K562 (cell line): ENCODE measurements around the gene TLNRD1. TPM values are rescaled to one million over a fixed set of nuclear protein-coding genes. Genes with fewer than 3 reads are reported as not detected.

Source experiments
- ATAC-seq: fragments of 200-7000 bp; cut with Tn5 transposase; 3 replicates; pipeline ENCODE4 v1.9.1; 2020; ENCODE audit warnings: moderate library complexity
- BruUV-seq: library from RNA; stranded (reverse); fragments of 400-500 nt; replicated peaks from 2 replicates; lab custom pipeline; 2021; lab: Mats Ljungman, UMichigan
- CTCF ChIA-PET: fragments of 300-600 bp; formaldehyde crosslinking; extraction: SDS; loops from one replicate; lab custom pipeline; 2021; ENCODE audit warnings: low intra/inter-chr PET ratio; lab: Yijun Ruan, JAX
- POLR2A ChIA-PET: fragments of 300-600, 350-650 bp; sonication (Branson Sonifier 250); formaldehyde crosslinking; extraction: SDS; loops from one replicate; lab custom pipeline; 2021; ENCODE audit warnings: antibody characterized with exemption, inconsistent platforms; lab: Yijun Ruan, JAX
- DNase-seq, 4 experiments: peaks; one replicate each; pipeline versions ENCODE4 v3.0.0 to v3.0.0-alpha.2; 2011 to 2018; ENCODE audit warnings: low spot score in 3 of 4, mixed read lengths in 3 of 4; ENCODE audit errors: extremely low read depth in 1 of 4
- FAIRE-seq: peaks from 2 replicates; lab custom pipeline; 2011; peaks lifted over from hg19 to GRCh38; lab: Jason Lieb, UNC
- H2AFZ ChIP-seq: 2 replicates; pipeline ENCODE4 v1.6.0; 2011; ENCODE audit warnings: low read depth, low read length, control low read depth, inconsistent platforms
- H3K27ac ChIP-seq: fragments of 200-600 bp; 3 replicates; pipeline ENCODE4 v1.8.0; 2011; ENCODE audit warnings: low read depth, mild to moderate bottlenecking, control low read depth, inconsistent platforms, low read length, moderate library complexity, mixed read lengths; ENCODE audit errors: extremely low read depth
- H3K27me3 ChIP-seq, 2 experiments: fragments of 300-600 bp in 1 of 2; 2 replicates in 1 of 2; 3 replicates in 1 of 2; pipeline versions ENCODE4 v1.6.0 to v1.8.0; 2011; ENCODE audit warnings: inconsistent platforms in 2 of 2, low read length in 2 of 2, mild to moderate bottlenecking in 1 of 2, mixed read lengths in 1 of 2, moderate library complexity in 1 of 2; ENCODE audit not compliant: control insufficient read depth in 2 of 2, insufficient read depth in 2 of 2
- H3K36me3 ChIP-seq: fragments of 300-600 bp; 3 replicates; pipeline ENCODE4 v1.8.0; 2011; ENCODE audit warnings: mild to moderate bottlenecking, low read length, inconsistent platforms; ENCODE audit not compliant: control insufficient read depth, insufficient read depth
- H3K4me1 ChIP-seq, 2 experiments: fragments of 200-600 bp in 1 of 2; replicated peaks in 1 of 2; 2 replicates in 1 of 2; 3 replicates in 1 of 2; pipeline versions ENCODE4 v1.5.1 to v1.8.0; 2011; ENCODE audit warnings: inconsistent platforms in 2 of 2, low read length in 2 of 2, mild to moderate bottlenecking in 1 of 2, mixed read lengths in 1 of 2, moderate library complexity in 1 of 2; ENCODE audit not compliant: control insufficient read depth in 2 of 2, insufficient read depth in 2 of 2
- H3K4me2 ChIP-seq: 2 replicates; pipeline ENCODE4 v1.6.1; 2011; ENCODE audit warnings: low read length, control low read depth, inconsistent platforms, mixed read lengths; ENCODE audit not compliant: insufficient read depth
- H3K4me3 ChIP-seq: fragments of 200-600 bp; sonication (generic), shearing (Covaris generic); 2 replicates; pipeline ENCODE4 v1.5.1; 2016; ENCODE audit warnings: control low read depth, inconsistent platforms
- H3K79me2 ChIP-seq: fragments of 200-600 bp; 3 replicates; pipeline ENCODE4 v1.8.0; 2011; ENCODE audit warnings: low read length, inconsistent platforms; ENCODE audit not compliant: control insufficient read depth, insufficient read depth
- H3K9ac ChIP-seq, 2 experiments: 2 replicates each; pipeline versions ENCODE4 v1.6.0 to v1.6.1; 2011; ENCODE audit warnings: low read depth in 2 of 2, low read length in 2 of 2, control low read depth in 1 of 2, inconsistent platforms in 1 of 2, mild to moderate bottlenecking in 1 of 2, mixed read lengths in 1 of 2; ENCODE audit not compliant: insufficient read depth in 1 of 2
- H3K9me1 ChIP-seq: one replicate; pipeline ENCODE4 v1.6.0; 2011; ENCODE audit warnings: inconsistent platforms, mild to moderate bottlenecking, low read length, moderate library complexity; ENCODE audit not compliant: control insufficient read depth, insufficient read depth
- H3K9me3 ChIP-seq: replicated peaks from 2 replicates; pipeline ENCODE4 v1.5.1; 2011; ENCODE audit warnings: low read depth, low read length, inconsistent platforms; ENCODE audit not compliant: control insufficient read depth, insufficient read depth
- H4K20me1 ChIP-seq: replicated peaks from 2 replicates; pipeline ENCODE4 v1.6.1; 2011; ENCODE audit warnings: low read length, inconsistent platforms, mixed read lengths; ENCODE audit not compliant: control insufficient read depth, insufficient read depth
- ARID1B ChIP-seq: fragments of 450-650 bp; IDR thresholded peaks from 2 replicates; pipeline ENCODE4 v1.6.1; 2016; ENCODE audit warnings: antibody characterized with exemption, mild to moderate bottlenecking, inconsistent platforms
- ATF7 ChIP-seq: fragments of 450-650 bp; IDR thresholded peaks from 2 replicates; pipeline ENCODE4 v1.7.1; 2014; ENCODE audit warnings: mild to moderate bottlenecking, moderate library complexity
- CBFA2T2 ChIP-seq: fragments of 450-650 bp; conservative IDR thresholded peaks from 2 replicates; pipeline ENCODE4 v1.6.1; 2017; ENCODE audit warnings: mild to moderate bottlenecking
- EP300 ChIP-seq: IDR thresholded peaks from 2 replicates; pipeline ENCODE4 v1.6.1; 2012; ENCODE audit warnings: low read length, improper control_type of control experiment
- GATA2 ChIP-seq: sonication (generic); formaldehyde crosslinking; IDR thresholded peaks from 2 replicates; pipeline ENCODE4 v1.4.0; 2020; ENCODE audit warnings: mild to moderate bottlenecking, missing genetic modification reagents
- MEF2A ChIP-seq: IDR thresholded peaks from 2 replicates; pipeline ENCODE4 v1.6.1; 2011; ENCODE audit warnings: low read depth, mild to moderate bottlenecking, low read length, moderate library complexity; ENCODE audit not compliant: control insufficient read depth
- NRF1 ChIP-seq, 2 experiments: fragments of 450-650 bp; IDR thresholded peaks in 1 of 2; conservative IDR thresholded peaks in 1 of 2; 2 replicates each; pipeline ENCODE4 v1.6.1; 2014; ENCODE audit warnings: mild to moderate bottlenecking in 2 of 2
- SOX6 ChIP-seq: fragments of 450-650 bp; IDR thresholded peaks from 2 replicates; pipeline ENCODE4 v1.6.1; 2014; ENCODE audit warnings: mild to moderate bottlenecking
- TAL1 ChIP-seq: fragments of 450-650 bp; IDR thresholded peaks from 2 replicates; pipeline ENCODE4 v1.6.1; 2016; ENCODE audit warnings: mild to moderate bottlenecking
- TCF3 ChIP-seq: sonication (generic); formaldehyde crosslinking; IDR thresholded peaks from 2 replicates; pipeline ENCODE4 v1.4.0; 2020; ENCODE audit warnings: mild to moderate bottlenecking, missing genetic modification reagents
- TEAD4 ChIP-seq, 2 experiments: sonication (generic) in 1 of 2; formaldehyde crosslinking in 1 of 2; IDR thresholded peaks; 2 replicates each; pipeline versions ENCODE4 v1.6.1 to v1.8.0; 2012 to 2022; ENCODE audit warnings: borderline replicate concordance in 1 of 2, inconsistent platforms in 1 of 2, low read length in 1 of 2, mild to moderate bottlenecking in 1 of 2, missing genetic modification reagents in 1 of 2
- ZFP36 ChIP-seq: fragments of 150-350 bp; IDR thresholded peaks from 2 replicates; pipeline ENCODE4 v1.6.1; 2018; ENCODE audit warnings: low read length, low read depth; ENCODE audit not compliant: partially characterized antibody
- ZNF134 ChIP-seq: fragments of 250-450 bp; sonication (Bioruptor Pico); conservative IDR thresholded peaks from 2 replicates; pipeline ENCODE4 v1.4.0; 2020
- WGBS: fragments of 100-300 bp; shearing (Covaris generic); methylation state at CpG from one replicate; pipeline ENCODE4 v1.1.6; 2016; ENCODE audit warnings: low coverage, mixed read lengths; ENCODE audit not compliant: insufficient coverage; ENCODE audit errors: missing lambda C conversion rate; 5-methylcytosine and 5-hydroxymethylcytosine counted together
- in situ Hi-C: fragments of 300-500 bp; cut with MboI; formaldehyde crosslinking; loops from 4 replicates; pipeline ENCODE4 v1.15.0; 2018; ENCODE audit warnings: inconsistent platforms, mixed read lengths
- intact Hi-C: fragments of 100-400 bp; cut with micrococcal nuclease; formaldehyde crosslinking; loops from 2 replicates; pipeline ENCODE4 v1.14.2; 2022
- polyA plus RNA-seq, 8 experiments: library from polyadenylated mRNA; depleted of rRNA in 4 of 8; stranded (reverse) in 5 of 8; unstranded in 3 of 8; fragments of >200 nt; fragmentation: Nextera tagmentation in 2 of 8; fragmentation: Illumina TruSeq in 1 of 8; extraction: Ambion mirVana in 2 of 8; extraction: Trizol in 1 of 8; gene quantifications; 2 replicates each; pipeline versions ENCODE4 v1.2.1 to v1.2.3, GENCODE V29; 2011 to 2014; ENCODE audit warnings: inconsistent platforms in 1 of 8, missing spikeins in 1 of 8
- total RNA-seq, 7 experiments: library from RNA; depleted of rRNA in 6 of 7; stranded (reverse); fragments of >200 nt in 6 of 7; fragmentation: Illumina TruSeq in 2 of 7; extraction: Trizol in 2 of 7; gene quantifications; 2 replicates each; pipeline versions ENCODE4 v1.2.1 to v1.2.3, GENCODE V29; 2011 to 2021; ENCODE audit warnings: low replicate concordance in 1 of 7
- TF ChIP-seq, protein P1 (sequence below): fragments of 450-650 bp; IDR thresholded peaks from 2 replicates; pipeline ENCODE4 v1.6.1; 2018; ENCODE audit not compliant: partially characterized antibody
- TF ChIP-seq, protein P2 (sequence below): fragments of 250-450 bp; sonication (Bioruptor Pico); IDR thresholded peaks from 2 replicates; pipeline ENCODE4 v1.8.0; 2022; ENCODE audit warnings: inconsistent platforms, mild to moderate bottlenecking, moderate library complexity, borderline replicate concordance

The TLNRD1 gene
- total and polyA plus RNA-seq, 9 of the 15 experiments (the other 6 are each of a cell fraction or from before 2014, with no cell fraction given): 1.1 to 33.1 (median 5.7) TPM

DNA sequence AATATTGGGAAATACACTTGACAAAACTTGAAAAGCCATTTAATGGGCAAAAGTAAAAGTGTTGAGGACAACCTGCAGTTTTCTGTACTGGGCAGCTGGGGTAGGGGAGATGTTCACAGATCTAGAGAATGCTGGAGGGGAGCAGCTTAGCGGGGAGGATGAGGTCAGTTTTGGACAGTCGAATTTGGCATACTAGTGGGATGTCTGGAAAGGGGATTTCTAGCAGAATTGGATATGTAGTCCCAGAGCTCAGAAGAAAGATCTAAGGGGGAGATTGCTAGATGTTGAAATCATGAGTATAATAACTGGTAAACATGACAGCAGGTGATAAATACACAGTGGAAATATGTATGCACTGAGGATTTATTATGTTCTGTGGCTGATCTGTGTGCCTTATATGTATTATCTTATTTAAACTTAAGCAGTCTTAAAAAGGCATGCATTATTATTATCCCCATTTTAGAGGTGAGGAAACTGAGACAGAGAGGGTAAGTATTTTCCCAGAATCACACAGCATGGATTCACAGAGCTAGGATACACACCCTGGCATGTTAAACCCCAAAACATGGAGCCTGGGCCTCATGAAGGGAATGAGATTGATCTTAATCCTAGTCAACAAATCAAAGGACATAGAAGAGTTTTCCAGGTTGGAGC, 42.7 kb downstream of the TLNRD1 start (continued):
- TF ChIP-seq ZFP36: peak; percentile 8
- TF ChIP-seq, all 486 proteins: peak for 6

DNA sequence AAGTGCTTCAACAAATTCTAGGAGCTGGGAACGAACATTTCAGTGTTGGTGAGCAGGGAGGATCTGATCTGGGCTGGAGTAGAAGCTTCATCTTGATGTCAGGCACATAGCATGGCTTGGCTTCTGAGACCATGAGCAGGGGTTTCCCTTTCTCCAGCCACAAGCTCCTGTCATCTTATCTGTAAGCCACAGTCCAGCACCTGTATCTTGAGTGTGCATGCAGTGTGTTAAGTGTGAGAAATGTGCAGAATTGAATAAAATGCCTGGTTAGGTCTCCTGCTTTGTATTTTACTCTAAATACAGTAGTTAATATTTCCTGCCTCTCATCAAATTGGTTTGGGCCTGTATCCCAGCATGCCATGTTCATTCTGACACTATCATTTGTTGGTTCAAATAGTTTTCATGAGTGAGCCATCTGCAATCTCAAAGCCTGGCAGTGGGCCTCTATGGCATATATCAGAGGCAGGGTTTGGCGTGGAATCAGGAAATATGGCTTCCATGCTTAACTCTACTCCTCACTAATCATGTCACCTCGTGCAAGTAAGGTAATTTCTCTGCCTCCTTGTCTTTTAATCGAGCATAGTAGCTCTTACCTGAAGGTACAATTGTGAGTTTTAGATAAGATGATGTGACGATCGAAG, 43.3 kb downstream of the TLNRD1 start:
- Histone ChIP-seq H3K9me3 (no peaks in the 10 kb centered on the region), H3K27me3 (no peaks in the 10 kb centered on the region), H3K9me1 (no peaks in the 10 kb centered on the region), H3K4me3 (no peak overlapping the region), H3K36me3 (no peaks in the 10 kb centered on the region), H4K20me1 (no peaks in the 10 kb centered on the region), H3K4me2 (no peak overlapping the region), H2AFZ (no peak overlapping the region), H3K27ac (no peak overlapping the region), H3K79me2 (no peaks in the 10 kb centered on the region), H3K4me1 (peaks cover 0 to 7% of the 10 kb centered on the region in 2 experiments; a peak in 2 of 5 replicates), H3K9ac (no peak overlapping the region)
- CTCF ChIA-PET: no interaction called here
- in situ Hi-C loops: no loop called here
- intact Hi-C loops: no loop called here
- peak; percentile 6 for FAIRE-seq
- no TSS peak for BruUV-seq
- 42% methylated on average over 6 of the region's 6 CpGs for WGBS
- ATAC-seq: peak; percentile 61; the same call in 2 of the 3 replicates
- DNase-seq: peak in 1 of 4 experiments; percentile 41
- POLR2A ChIA-PET: interaction anchor here (1.0 kb wide), 1 partner anchor 20 kb away, joined by 3 read pairs; no protein-coding TSS in a partner anchor
- TF ChIP-seq, protein P1, sequence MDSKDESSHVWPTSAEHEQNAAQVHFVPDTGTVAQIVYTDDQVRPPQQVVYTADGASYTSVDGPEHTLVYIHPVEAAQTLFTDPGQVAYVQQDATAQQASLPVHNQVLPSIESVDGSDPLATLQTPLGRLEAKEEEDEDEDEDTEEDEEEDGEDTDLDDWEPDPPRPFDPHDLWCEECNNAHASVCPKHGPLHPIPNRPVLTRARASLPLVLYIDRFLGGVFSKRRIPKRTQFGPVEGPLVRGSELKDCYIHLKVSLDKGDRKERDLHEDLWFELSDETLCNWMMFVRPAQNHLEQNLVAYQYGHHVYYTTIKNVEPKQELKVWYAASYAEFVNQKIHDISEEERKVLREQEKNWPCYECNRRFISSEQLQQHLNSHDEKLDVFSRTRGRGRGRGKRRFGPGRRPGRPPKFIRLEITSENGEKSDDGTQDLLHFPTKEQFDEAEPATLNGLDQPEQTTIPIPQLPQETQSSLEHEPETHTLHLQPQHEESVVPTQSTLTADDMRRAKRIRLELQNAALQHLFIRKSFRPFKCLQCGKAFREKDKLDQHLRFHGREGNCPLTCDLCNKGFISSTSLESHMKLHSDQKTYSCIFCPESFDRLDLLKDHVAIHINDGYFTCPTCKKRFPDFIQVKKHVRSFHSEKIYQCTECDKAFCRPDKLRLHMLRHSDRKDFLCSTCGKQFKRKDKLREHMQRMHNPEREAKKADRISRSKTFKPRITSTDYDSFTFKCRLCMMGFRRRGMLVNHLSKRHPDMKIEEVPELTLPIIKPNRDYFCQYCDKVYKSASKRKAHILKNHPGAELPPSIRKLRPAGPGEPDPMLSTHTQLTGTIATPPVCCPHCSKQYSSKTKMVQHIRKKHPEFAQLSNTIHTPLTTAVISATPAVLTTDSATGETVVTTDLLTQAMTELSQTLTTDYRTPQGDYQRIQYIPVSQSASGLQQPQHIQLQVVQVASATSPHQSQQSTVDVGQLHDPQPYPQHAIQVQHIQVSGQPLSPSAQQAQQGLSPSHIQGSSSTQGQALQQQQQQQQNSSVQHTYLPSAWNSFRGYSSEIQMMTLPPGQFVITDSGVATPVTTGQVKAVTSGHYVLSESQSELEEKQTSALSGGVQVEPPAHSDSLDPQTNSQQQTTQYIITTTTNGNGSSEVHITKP: peak; percentile 88
- TF ChIP-seq TEAD4 (IDR thresholded peaks at IDR 0.05; ENCODE audit: low read length) (0 out of 2 replicates have a peak, but pooled peaks have one; percentile 41), TEAD4 (CRISPR knock-in tag; IDR thresholded peaks at IDR 0.05; ENCODE audit: borderline replicate concordance) (no peak), ATF7 (peak; percentile 35; the same call in 1 of the 2 replicates), TCF3 (peak; percentile 70), MEF2A (no peak), ZNF134 (CRISPR knock-in tag) (no peak), ARID1B (peak; percentile 57; the same call in 1 of the 2 replicates), NRF1 (conservative IDR thresholded peaks at IDR 0.05 in 1 of 2, IDR thresholded peaks at IDR 0.05 in 1 of 2) (0 out of 4 replicates have a peak, but pooled peaks of 1 of the 2 experiments have one; percentile 9), GATA2 (0 out of 2 replicates have a peak, but pooled peaks have one; percentile 20), SOX6 (0 out of 2 replicates have a peak, but pooled peaks have one; percentile 19), TAL1 (peak; percentile 51), CBFA2T2 (peak; percentile 35; the same call in 1 of the 2 replicates), EP300 (0 out of 2 replicates have a peak, but pooled peaks have one; percentile 7)
- TF ChIP-seq, protein P2, sequence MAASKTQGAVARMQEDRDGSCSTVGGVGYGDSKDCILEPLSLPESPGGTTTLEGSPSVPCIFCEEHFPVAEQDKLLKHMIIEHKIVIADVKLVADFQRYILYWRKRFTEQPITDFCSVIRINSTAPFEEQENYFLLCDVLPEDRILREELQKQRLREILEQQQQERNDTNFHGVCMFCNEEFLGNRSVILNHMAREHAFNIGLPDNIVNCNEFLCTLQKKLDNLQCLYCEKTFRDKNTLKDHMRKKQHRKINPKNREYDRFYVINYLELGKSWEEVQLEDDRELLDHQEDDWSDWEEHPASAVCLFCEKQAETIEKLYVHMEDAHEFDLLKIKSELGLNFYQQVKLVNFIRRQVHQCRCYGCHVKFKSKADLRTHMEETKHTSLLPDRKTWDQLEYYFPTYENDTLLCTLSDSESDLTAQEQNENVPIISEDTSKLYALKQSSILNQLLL (CRISPR knock-in tag): no peak
